Endothelial cell of umbilical vein (primary cell): ENCODE results near the gene NRXN3.

Experiments used
- JUN ChIP-seq: IDR thresholded peaks from 2 replicates; pipeline ENCODE4 v1.6.1; 2011; ENCODE audit warnings: borderline replicate concordance, low read depth; ENCODE audit not compliant: insufficient read length, insufficient read depth
- POLR2A ChIP-seq: IDR thresholded peaks from 2 replicates; pipeline ENCODE4 v1.6.1; 2012; ENCODE audit warnings: low read depth, mild to moderate bottlenecking, control low read depth, low read length
- TF ChIP-seq, protein P1 (sequence below), 2 donors: IDR thresholded peaks; 1 replicate in 1 of 2; 2 replicates in 1 of 2; pipeline ENCODE4 v1.5.1; 2011; ENCODE audit warnings: low read length in 2 of 2, mild to moderate bottlenecking in 2 of 2, moderate library complexity in 2 of 2, control low read depth in 1 of 2, inconsistent platforms in 1 of 2, low read depth in 1 of 2; ENCODE audit not compliant: insufficient read depth in 1 of 2; ENCODE audit errors: extremely low read depth in 1 of 2

DNA sequence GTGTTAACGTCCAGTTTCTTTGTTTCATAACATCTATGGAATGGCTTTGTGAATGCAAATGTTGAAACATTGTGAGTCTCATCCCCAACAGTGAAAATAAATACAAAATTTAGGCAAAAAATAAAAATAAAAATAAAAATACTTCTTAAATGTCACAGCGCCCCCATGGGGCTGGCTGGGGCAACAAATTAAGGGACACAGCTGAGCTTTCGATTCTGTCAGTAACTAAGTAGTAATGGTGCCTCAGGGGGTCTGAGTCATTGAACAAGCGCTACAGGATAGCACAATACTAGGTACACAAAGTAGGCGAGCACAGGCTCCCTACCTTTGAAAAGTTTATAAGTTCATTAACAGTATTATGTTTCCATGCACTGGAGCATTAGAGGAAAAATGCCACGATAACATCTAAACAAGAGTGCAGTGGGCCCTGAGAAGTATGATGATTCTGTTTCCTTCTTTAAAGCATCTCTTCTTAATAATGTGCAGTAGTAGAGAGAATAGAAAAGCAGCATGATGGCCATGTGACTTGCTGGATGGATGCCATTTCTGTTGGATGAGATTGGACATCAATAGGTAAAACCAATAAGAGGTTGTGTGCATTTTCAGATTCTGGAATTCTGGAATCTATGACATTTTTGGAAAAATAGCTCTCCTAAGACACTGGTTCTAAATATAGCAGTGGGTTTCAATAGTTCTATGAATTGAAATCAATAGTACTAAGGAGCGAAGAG lies 1374.0 kb downstream of the NRXN3 start:
- TF ChIP-seq, protein P1, sequence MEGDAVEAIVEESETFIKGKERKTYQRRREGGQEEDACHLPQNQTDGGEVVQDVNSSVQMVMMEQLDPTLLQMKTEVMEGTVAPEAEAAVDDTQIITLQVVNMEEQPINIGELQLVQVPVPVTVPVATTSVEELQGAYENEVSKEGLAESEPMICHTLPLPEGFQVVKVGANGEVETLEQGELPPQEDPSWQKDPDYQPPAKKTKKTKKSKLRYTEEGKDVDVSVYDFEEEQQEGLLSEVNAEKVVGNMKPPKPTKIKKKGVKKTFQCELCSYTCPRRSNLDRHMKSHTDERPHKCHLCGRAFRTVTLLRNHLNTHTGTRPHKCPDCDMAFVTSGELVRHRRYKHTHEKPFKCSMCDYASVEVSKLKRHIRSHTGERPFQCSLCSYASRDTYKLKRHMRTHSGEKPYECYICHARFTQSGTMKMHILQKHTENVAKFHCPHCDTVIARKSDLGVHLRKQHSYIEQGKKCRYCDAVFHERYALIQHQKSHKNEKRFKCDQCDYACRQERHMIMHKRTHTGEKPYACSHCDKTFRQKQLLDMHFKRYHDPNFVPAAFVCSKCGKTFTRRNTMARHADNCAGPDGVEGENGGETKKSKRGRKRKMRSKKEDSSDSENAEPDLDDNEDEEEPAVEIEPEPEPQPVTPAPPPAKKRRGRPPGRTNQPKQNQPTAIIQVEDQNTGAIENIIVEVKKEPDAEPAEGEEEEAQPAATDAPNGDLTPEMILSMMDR (IDR thresholded peaks at IDR 0.05; ENCODE audit: extremely low read depth in 1 of 2, insufficient read depth in 1 of 2, low read depth in 1 of 2, low read length in 2 of 2): peak; percentile 15 to 26
- TF ChIP-seq POLR2A (no peak), JUN (no peak)
